WERI-Rb-1 (cell line): ENCODE results near the gene PRPF6.

Experiments
- DNase-seq: peaks from one replicate; pipeline ENCODE4 v3.0.0-alpha.2; 2020
- H3K27ac ChIP-seq: fragments of 250-450 bp; sonication (Bioruptor Pico); 2 replicates; pipeline ENCODE4 v1.5.1; 2020; ENCODE audit warnings: mild to moderate bottlenecking, moderate library complexity
- H3K27me3 ChIP-seq: fragments of 250-450 bp; sonication (Bioruptor Pico); 2 replicates; pipeline ENCODE4 v1.5.1; 2021; ENCODE audit warnings: mild to moderate bottlenecking, low read depth, moderate library complexity; ENCODE audit not compliant: insufficient read depth, severe bottlenecking
- H3K36me3 ChIP-seq: fragments of 250-450 bp; sonication (Bioruptor Pico); 2 replicates; pipeline ENCODE4 v1.5.1; 2020; ENCODE audit warnings: mild to moderate bottlenecking, moderate library complexity
- H3K4me3 ChIP-seq: 2 replicates; pipeline ENCODE4 v1.5.1; 2011; ENCODE audit warnings: low read depth, mild to moderate bottlenecking, control low read depth, low read length
- H3K9me3 ChIP-seq: fragments of 250-450 bp; sonication (Bioruptor Pico); 2 replicates; pipeline ENCODE4 v1.5.1; 2021; ENCODE audit warnings: mild to moderate bottlenecking, moderate library complexity; ENCODE audit not compliant: severe bottlenecking
- TF ChIP-seq, protein P1 (sequence below): IDR thresholded peaks from 2 replicates; pipeline ENCODE4 v1.5.1; 2011; ENCODE audit warnings: low read depth, mild to moderate bottlenecking, control low read depth, inconsistent platforms, low read length

Gene PRPF6

DNA sequence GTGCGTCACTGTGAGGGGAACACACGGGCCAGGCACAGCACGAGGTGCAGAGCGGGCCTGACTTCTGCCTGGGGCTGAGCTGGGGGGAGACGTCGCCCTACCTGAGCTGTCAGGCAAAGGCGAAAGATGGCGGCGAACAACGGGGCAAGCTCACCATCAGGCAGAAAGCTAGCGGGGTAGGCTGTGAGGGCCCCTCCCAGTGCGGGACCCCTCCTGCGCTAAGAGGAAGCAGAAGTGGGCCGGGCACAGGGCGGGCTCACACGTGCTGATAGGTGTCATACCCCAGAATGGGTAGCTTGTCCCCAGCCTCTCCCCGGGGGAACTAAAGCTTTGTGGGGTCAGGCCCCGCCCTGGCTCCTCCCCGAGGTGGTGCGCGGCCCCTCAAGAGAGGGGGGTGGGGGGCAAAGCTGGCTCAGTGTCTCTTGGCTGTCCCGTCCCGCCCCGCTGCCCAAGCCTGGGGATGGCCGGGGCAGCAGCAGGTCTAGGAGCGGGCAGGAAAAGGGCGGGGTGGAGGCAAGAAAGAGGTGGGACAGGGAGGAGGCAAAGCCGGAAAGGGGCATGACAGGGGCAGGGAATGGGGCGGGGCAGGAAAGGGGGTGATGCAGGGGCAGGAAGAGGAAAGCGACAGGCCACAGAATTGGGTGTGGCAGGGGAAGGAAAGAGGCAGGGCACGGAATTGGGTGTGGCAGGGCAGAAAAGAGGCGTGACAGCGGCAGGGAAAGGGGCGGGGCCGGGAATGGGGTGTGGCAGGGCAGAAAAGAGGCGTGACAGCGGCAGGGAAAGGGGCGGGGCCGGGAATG lies 39.5 kb upstream of the PRPF6 start:
- TF ChIP-seq, protein P1, sequence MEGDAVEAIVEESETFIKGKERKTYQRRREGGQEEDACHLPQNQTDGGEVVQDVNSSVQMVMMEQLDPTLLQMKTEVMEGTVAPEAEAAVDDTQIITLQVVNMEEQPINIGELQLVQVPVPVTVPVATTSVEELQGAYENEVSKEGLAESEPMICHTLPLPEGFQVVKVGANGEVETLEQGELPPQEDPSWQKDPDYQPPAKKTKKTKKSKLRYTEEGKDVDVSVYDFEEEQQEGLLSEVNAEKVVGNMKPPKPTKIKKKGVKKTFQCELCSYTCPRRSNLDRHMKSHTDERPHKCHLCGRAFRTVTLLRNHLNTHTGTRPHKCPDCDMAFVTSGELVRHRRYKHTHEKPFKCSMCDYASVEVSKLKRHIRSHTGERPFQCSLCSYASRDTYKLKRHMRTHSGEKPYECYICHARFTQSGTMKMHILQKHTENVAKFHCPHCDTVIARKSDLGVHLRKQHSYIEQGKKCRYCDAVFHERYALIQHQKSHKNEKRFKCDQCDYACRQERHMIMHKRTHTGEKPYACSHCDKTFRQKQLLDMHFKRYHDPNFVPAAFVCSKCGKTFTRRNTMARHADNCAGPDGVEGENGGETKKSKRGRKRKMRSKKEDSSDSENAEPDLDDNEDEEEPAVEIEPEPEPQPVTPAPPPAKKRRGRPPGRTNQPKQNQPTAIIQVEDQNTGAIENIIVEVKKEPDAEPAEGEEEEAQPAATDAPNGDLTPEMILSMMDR, result no peak
- DNase-seq, result no peak
- no peak overlapping the region for H3K27ac ChIP-seq
- no peaks in the 10 kb centered on the region for H3K9me3 ChIP-seq
- no peak overlapping the region for H3K4me3 ChIP-seq
- no peaks in the 10 kb centered on the region for H3K27me3 ChIP-seq
- peaks cover 9% of the 10 kb centered on the region for H3K36me3 ChIP-seq

DNA sequence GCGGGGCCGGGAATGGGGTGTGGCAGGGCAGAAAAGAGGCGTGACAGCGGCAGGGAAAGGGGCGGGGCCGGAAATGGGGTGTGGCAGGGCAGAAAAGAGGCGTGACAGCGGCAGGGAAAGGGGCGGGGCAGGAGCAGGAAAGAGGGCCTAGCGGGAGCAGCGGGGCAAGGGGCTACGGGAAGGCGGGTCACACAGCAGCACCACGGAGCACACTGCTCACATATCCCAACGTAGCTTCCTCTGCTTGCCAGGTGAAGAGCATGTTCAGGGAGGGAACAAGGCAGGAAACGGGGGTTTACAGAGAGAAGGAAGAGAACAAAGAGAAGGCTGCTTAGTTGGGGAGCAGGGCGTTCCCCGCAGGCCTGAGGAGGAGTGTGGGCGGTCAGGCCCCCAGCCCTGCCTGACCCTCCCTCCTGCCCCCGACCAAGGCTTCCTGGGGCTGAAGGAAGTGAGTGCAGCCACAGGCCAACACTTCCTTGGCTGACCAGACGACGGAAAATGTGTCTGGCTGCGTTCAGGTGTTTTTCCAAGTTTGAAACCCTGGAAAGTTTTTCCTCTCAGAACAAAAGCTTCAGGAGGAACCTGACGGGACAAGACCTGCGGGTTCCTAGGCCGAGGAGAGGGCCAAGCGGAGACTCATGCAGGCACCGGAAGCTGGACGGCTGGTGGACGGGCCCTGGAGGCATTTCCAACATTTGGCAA lies 38.5 kb upstream of the PRPF6 start:
- H3K27ac ChIP-seq, result no peak overlapping the region
- H3K9me3 ChIP-seq, result no peaks in the 10 kb centered on the region
- H3K27me3 ChIP-seq, result no peaks in the 10 kb centered on the region
- no peak overlapping the region for H3K4me3 ChIP-seq
- DNase-seq, result peak; percentile 42
- peaks cover 9% of the 10 kb centered on the region for H3K36me3 ChIP-seq
- TF ChIP-seq, protein P1, result no peak

DNA sequence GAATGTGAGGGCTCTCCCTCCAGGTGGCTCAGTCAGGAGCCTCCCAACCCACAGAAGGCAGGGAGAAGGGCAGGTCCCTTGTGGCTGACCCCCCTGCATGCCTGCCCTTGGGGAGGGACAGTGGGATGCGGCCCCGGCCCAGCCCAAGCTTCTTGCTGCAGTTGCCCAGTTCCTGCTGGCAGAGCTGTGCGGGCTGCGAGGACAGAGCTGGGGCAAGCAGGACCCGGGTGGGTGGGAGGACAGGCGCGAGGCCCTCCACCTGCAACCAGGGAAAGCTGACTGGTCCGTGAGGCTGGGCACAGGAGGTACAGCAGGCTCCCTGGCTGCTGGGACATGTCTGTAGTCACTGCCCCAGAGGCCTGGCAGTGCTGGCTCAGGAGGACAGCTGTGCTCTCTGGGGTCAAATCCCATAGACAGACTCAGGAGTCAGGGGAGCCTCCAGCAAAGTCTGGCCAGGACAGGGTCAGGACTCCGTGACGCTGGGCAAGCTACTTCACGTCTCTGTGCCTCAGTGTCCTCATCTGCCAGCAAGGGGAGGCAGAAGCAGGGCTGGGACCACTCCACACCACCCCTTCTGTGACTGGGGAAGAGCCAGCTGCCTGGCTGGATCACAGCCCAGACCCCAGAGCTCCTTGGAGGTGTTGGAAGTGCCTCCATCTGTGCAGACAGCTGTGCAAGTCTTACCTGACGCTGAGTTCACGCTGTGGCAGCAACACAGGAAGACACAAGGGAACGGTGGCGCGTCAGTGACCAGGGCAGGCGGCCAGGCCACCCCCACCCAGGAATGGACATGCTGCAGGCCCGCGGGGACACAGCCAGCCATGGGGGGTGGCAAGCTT lies 37.7 kb upstream of the PRPF6 start:
- H3K36me3 ChIP-seq, result peaks cover 9% of the 10 kb centered on the region
- H3K4me3 ChIP-seq, result no peak overlapping the region
- DNase-seq, result no peak
- TF ChIP-seq, protein P1, result no peak
- no peaks in the 10 kb centered on the region for H3K9me3 ChIP-seq
- no peaks in the 10 kb centered on the region for H3K27me3 ChIP-seq
- 0 out of 2 replicates have a peak overlapping the region, but pooled peaks have one; percentile 6 for H3K27ac ChIP-seq

DNA sequence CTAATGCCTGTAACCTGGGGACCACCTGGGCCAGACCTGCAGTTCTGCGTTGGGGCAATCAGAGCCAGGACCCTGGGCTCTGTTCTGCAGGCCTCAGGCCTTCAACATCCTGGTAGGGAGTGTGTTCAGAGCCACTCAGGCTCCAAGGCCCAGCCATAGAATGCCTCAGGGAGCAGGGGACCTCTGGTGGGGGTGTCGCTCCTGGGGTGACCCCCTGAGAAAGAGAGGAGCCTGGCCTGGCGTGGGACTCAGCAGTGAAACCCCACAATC lies 37.2 kb upstream of the PRPF6 start:
- no peak overlapping the region for H3K27ac ChIP-seq
- TF ChIP-seq, protein P1, result no peak
- H3K27me3 ChIP-seq, result no peaks in the 10 kb centered on the region
- no peak for DNase-seq
- no peak overlapping the region for H3K4me3 ChIP-seq
- no peaks in the 10 kb centered on the region for H3K9me3 ChIP-seq
- H3K36me3 ChIP-seq, result peaks cover 9% of the 10 kb centered on the region

DNA sequence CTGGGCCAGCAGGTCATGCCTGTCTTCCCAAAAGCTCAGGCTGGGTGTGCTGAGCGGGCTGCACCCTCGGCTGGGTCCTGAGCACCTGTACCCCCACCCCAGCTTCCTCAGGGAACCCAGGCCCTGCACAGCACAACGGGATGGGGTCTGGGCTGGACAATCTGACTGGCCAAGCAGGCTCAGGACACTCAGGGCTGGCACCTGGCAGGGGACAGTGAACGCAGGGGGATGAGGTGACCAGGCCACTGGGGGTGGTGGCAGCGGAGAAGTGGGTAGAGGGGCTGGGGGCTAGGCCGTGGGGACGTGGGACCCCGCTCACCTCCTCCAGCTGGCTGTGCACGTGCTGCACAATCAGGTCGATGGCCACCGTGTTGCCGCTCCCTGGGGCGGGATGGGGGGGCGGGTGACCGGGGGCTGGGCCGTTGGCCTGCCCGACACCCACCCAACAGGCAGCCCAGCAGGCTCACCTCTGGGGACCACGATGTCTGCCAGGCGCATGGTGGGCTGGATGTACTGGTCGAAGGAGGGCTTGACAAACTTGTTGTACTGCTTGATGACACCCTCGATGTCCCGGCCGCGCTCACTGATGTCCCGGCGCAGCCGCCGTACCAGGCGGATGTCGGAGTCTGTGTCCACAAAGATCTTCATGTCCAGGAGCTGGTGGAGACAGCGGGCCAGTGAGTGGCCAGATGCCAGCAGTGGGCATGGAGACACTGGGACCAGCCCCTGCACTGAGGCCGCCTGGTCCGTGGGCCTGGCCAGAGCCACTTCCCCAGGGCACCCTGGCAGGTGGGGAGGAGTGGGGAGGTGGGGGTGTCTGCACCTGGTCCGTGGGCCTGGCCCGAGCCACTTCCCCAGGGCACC lies 36.6 kb upstream of the PRPF6 start:
- Histone ChIP-seq H3K27ac (no peak overlapping the region), H3K4me3 (no peak overlapping the region), H3K27me3 (no peaks in the 10 kb centered on the region), H3K9me3 (no peaks in the 10 kb centered on the region), H3K36me3 (peaks cover 9% of the 10 kb centered on the region)
- TF ChIP-seq, protein P1, result no peak
- DNase-seq, result no peak
